ENCODE measurements around the gene PLEKHM3.
"Not testable (repeated sequence)": the region's sequence is repeated elsewhere in the genome, so short reads cannot be mapped to it uniquely, and the experiment has no call there.

The PLEKHM3 gene

GRCh38 chr2:207913772-207914358 is 111.5 kb downstream of the PLEKHM3 start:
- DNase-seq (ENCODE audit: low read depth), result no peak
- TF ChIP-seq CTCF (conservative IDR thresholded peaks at IDR 0.05; ENCODE audit: control insufficient read depth, insufficient read depth, low read depth, low read length), result no peak
- no peak overlapping the region for H3K4me3 ChIP-seq (ENCODE audit: control insufficient read depth, low read depth, low read length)

GRCh38 chr2:207911856-207912255 is 113.5 kb downstream of the PLEKHM3 start:
- H3K4me3 ChIP-seq (ENCODE audit: control insufficient read depth, low read depth, low read length), result no peak overlapping the region
- TF ChIP-seq CTCF (conservative IDR thresholded peaks at IDR 0.05; ENCODE audit: control insufficient read depth, insufficient read depth, low read depth, low read length), result no peak
- DNase-seq (ENCODE audit: low read depth), result no peak

DNA sequence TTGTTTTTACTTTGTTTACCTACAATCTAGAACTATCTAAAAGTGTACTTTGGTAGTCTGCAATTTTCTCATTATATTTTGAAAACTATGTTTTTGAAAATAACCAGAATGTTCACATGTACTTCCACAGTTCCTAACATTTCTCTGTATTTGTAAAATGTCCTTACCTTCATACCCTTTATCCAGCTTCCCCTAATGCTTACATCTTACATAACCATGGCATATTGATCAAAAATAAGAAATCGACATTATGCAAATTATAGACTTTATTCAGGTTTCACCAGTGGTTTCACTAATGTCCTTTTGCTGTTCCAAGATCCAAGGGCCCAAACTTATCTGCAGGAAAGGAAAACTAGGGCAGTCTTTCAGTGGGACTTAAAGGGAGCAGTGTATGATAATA is 114.1 kb downstream of the PLEKHM3 start:
- no peak for DNase-seq (ENCODE audit: low read depth)
- no peak overlapping the region for H3K4me3 ChIP-seq (ENCODE audit: control insufficient read depth, low read depth, low read length)
- TF ChIP-seq CTCF (conservative IDR thresholded peaks at IDR 0.05; ENCODE audit: control insufficient read depth, insufficient read depth, low read depth, low read length), result no peak

DNA sequence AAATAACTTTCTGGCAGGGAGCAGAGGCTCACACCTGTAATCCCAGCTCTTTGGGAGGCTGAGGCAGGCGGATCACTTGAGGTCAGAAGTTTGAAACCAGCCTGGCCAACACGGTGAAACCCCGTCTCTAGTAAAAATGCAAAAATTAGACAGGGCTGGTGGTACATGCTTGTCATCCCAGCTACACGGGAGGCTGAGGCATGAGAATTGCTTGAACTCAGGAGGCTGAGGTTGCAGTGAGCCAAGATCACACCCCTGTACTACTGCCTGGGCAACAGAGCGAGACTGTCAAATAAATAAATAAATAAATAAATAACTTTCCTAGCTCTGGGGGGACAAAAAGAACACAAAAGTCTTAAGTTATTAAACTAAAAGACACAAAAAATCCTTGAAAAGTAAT is 118.8 kb downstream of the PLEKHM3 start:
- not testable (repeated sequence) for H3K4me3 ChIP-seq (ENCODE audit: control insufficient read depth, low read depth, low read length); DNase-seq (ENCODE audit: low read depth)

- TF ChIP-seq CTCF (conservative IDR thresholded peaks at IDR 0.05; ENCODE audit: control insufficient read depth, insufficient read depth, low read depth, low read length), result no peak
- H3K4me3 ChIP-seq (ENCODE audit: control insufficient read depth, low read depth, low read length), result no peak overlapping the region
- no peak for DNase-seq (ENCODE audit: low read depth)
Observed at GRCh38 chr2:207905546-207905945, 119.8 kb downstream of the PLEKHM3 start.

GRCh38 chr2:207903236-207903635 is 122.1 kb downstream of the PLEKHM3 start:
- TF ChIP-seq CTCF (conservative IDR thresholded peaks at IDR 0.05; ENCODE audit: control insufficient read depth, insufficient read depth, low read depth, low read length), result no peak
- DNase-seq (ENCODE audit: low read depth), result no peak

DNA sequence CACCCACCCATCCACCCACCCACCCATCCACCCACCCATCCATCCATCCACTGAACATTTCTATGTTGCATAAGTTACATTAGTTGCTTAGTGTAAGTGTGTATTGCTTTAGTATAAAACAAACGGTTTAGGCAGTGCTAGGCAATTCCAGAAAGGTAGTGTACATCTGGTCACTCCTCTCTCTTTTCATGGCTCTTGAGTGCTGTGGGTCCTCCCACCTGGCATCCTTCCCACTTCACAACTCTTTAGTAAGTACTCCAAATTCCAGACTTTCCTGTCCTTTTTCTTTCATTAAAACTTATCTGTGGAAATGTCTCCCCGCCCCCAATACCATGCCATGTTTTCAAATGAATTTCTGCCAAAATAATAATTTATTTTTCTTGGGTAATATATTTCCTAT is 122.5 kb downstream of the PLEKHM3 start:
- DNase-seq (ENCODE audit: low read depth), result no peak
- no peak for TF ChIP-seq CTCF (conservative IDR thresholded peaks at IDR 0.05; ENCODE audit: control insufficient read depth, insufficient read depth, low read depth, low read length)
- no peak overlapping the region for H3K4me3 ChIP-seq (ENCODE audit: control insufficient read depth, low read depth, low read length)

More at GRCh38 chr2:207903236-207903635, 122.1 kb downstream of the PLEKHM3 start:
- H3K4me3 ChIP-seq (ENCODE audit: control insufficient read depth, low read depth, low read length), result no peak overlapping the region
